ENCODE measurements around the gene ACP3.

The ACP3 gene

GRCh38 chr3:132407025-132407424, 89.8 kb downstream of the ACP3 start:
- DNase-seq (ENCODE audit: low read depth), result no peak
